ENCODE data around the gene B3GLCT. TPM values are rescaled to one million over a fixed set of nuclear protein-coding genes. Genes with fewer than 3 reads are reported as not detected.

B3GLCT gene
- total RNA-seq, 2 donors from 2014 or later = 5.0 to 6.2 TPM

GRCh38 chr13:31282741-31283455 is 83.1 kb downstream of the B3GLCT start:
- H3K4me3 Mint-ChIP-seq = no peak overlapping the region

GRCh38 chr13:31286930-31287329 is 87.2 kb downstream of the B3GLCT start:
- H3K27me3 Mint-ChIP-seq = no peaks in the 10 kb centered on the region
- no peaks in the 10 kb centered on the region for H3K9me3 ChIP-seq (ENCODE audit: control insufficient read depth, low read length, poor library complexity, severe bottlenecking)
- peaks cover 7% of the 10 kb centered on the region for H3K36me3 Mint-ChIP-seq (ENCODE audit: low read depth)
- H3K4me3 Mint-ChIP-seq = no peak overlapping the region
- no peak for DNase-seq
- no peaks in the 10 kb centered on the region for H3K4me1 Mint-ChIP-seq
- no peak for ATAC-seq
- no peak overlapping the region for H3K27ac Mint-ChIP-seq

More at GRCh38 chr13:31282741-31283455, 83.1 kb downstream of the B3GLCT start:
- H3K9me3 ChIP-seq (ENCODE audit: control insufficient read depth, low read length, poor library complexity, severe bottlenecking) = no peaks in the 10 kb centered on the region
- H3K27me3 Mint-ChIP-seq = no peaks in the 10 kb centered on the region
- no peaks in the 10 kb centered on the region for H3K4me1 Mint-ChIP-seq
- DNase-seq = no peak
- H3K36me3 Mint-ChIP-seq (ENCODE audit: low read depth) = peaks cover 2% of the 10 kb centered on the region
- no peak for ATAC-seq
- no peak overlapping the region for H3K27ac Mint-ChIP-seq

GRCh38 chr13:31301119-31301518 is 101.3 kb downstream of the B3GLCT start:
- no peak for ATAC-seq

GRCh38 chr13:31310356-31310755 is 110.6 kb downstream of the B3GLCT start:
- Mint-ChIP-seq H3K4me1 (no peaks in the 10 kb centered on the region), H3K36me3 (ENCODE audit: low read depth) (peaks cover 5% of the 10 kb centered on the region)

More at GRCh38 chr13:31301119-31301518, 101.3 kb downstream of the B3GLCT start:
- Mint-ChIP-seq H3K4me1 (no peaks in the 10 kb centered on the region), H3K36me3 (ENCODE audit: low read depth) (peaks cover 4% of the 10 kb centered on the region), H3K4me3 (no peak overlapping the region), H3K27me3 (no peaks in the 10 kb centered on the region), H3K27ac (no peak overlapping the region)
- DNase-seq = no peak
- no peaks in the 10 kb centered on the region for H3K9me3 ChIP-seq (ENCODE audit: control insufficient read depth, low read length, poor library complexity, severe bottlenecking)

GRCh38 chr13:31310786-31311185 is 111.0 kb downstream of the B3GLCT start:
- peaks cover 3% of the 10 kb centered on the region for H3K9me3 ChIP-seq (ENCODE audit: control insufficient read depth, low read length, poor library complexity, severe bottlenecking)
- Mint-ChIP-seq H3K4me3 (no peak overlapping the region), H3K36me3 (ENCODE audit: low read depth) (peaks cover 5% of the 10 kb centered on the region), H3K27me3 (no peaks in the 10 kb centered on the region), H3K27ac (no peak overlapping the region), H3K4me1 (no peaks in the 10 kb centered on the region)
- ATAC-seq (no peak), DNase-seq (no peak)

More at GRCh38 chr13:31310356-31310755, 110.6 kb downstream of the B3GLCT start:
- Mint-ChIP-seq H3K27ac (no peak overlapping the region), H3K4me3 (no peak overlapping the region), H3K27me3 (no peaks in the 10 kb centered on the region)
- ATAC-seq (no peak), DNase-seq (no peak)
- H3K9me3 ChIP-seq (ENCODE audit: control insufficient read depth, low read length, poor library complexity, severe bottlenecking) = peaks cover 3% of the 10 kb centered on the region

GRCh38 chr13:31311921-31312320 is 112.1 kb downstream of the B3GLCT start:
- Mint-ChIP-seq H3K27me3 (no peaks in the 10 kb centered on the region), H3K27ac (no peak overlapping the region), H3K4me3 (no peak overlapping the region), H3K4me1 (no peaks in the 10 kb centered on the region), H3K36me3 (ENCODE audit: low read depth) (peaks cover 5% of the 10 kb centered on the region)
- peaks cover 3% of the 10 kb centered on the region for H3K9me3 ChIP-seq (ENCODE audit: control insufficient read depth, low read length, poor library complexity, severe bottlenecking)
- ATAC-seq = no peak
- no peak for DNase-seq

- peaks cover 3% of the 10 kb centered on the region for H3K9me3 ChIP-seq (ENCODE audit: control insufficient read depth, low read length, poor library complexity, severe bottlenecking)
- Mint-ChIP-seq H3K36me3 (ENCODE audit: low read depth) (peaks cover 3% of the 10 kb centered on the region), H3K27ac (no peak overlapping the region), H3K27me3 (no peaks in the 10 kb centered on the region), H3K4me1 (no peaks in the 10 kb centered on the region), H3K4me3 (no peak overlapping the region)
- no peak for DNase-seq
- ATAC-seq = no peak
Measured at GRCh38 chr13:31314961-31315360, 115.2 kb downstream of the B3GLCT start.

- no peak overlapping the region for H3K27ac Mint-ChIP-seq
- no peak overlapping the region for H3K4me3 Mint-ChIP-seq
- H3K36me3 Mint-ChIP-seq (ENCODE audit: low read depth) = no peaks in the 10 kb centered on the region
Measured at GRCh38 chr13:31320946-31321345, 121.2 kb downstream of the B3GLCT start.

GRCh38 chr13:31321457-31321856 is 121.7 kb downstream of the B3GLCT start:
- ATAC-seq = no peak
- no peaks in the 10 kb centered on the region for H3K9me3 ChIP-seq (ENCODE audit: control insufficient read depth, low read length, poor library complexity, severe bottlenecking)
- peaks cover under 1% of the 10 kb centered on the region for H3K36me3 Mint-ChIP-seq (ENCODE audit: low read depth)
- H3K27me3 Mint-ChIP-seq = no peaks in the 10 kb centered on the region
- DNase-seq = no peak
- H3K4me3 Mint-ChIP-seq = no peak overlapping the region
- H3K27ac Mint-ChIP-seq = no peak overlapping the region
- H3K4me1 Mint-ChIP-seq = no peaks in the 10 kb centered on the region

More at GRCh38 chr13:31320946-31321345, 121.2 kb downstream of the B3GLCT start:
- Mint-ChIP-seq H3K4me1 (no peaks in the 10 kb centered on the region), H3K27me3 (no peaks in the 10 kb centered on the region)
- no peak for ATAC-seq
- DNase-seq = no peak
- H3K9me3 ChIP-seq (ENCODE audit: control insufficient read depth, low read length, poor library complexity, severe bottlenecking) = no peaks in the 10 kb centered on the region

GRCh38 chr13:31322026-31322425 is 122.3 kb downstream of the B3GLCT start:
- Mint-ChIP-seq H3K27ac (no peak overlapping the region), H3K4me1 (no peaks in the 10 kb centered on the region), H3K36me3 (ENCODE audit: low read depth) (peaks cover 2% of the 10 kb centered on the region), H3K27me3 (no peaks in the 10 kb centered on the region), H3K4me3 (no peak overlapping the region)
- no peak for ATAC-seq
- no peaks in the 10 kb centered on the region for H3K9me3 ChIP-seq (ENCODE audit: control insufficient read depth, low read length, poor library complexity, severe bottlenecking)
- DNase-seq = no peak

GRCh38 chr13:31322702-31323405 is 123.1 kb downstream of the B3GLCT start:
- H3K27me3 Mint-ChIP-seq = no peaks in the 10 kb centered on the region
- H3K9me3 ChIP-seq (ENCODE audit: control insufficient read depth, low read length, poor library complexity, severe bottlenecking) = no peaks in the 10 kb centered on the region
- ATAC-seq (no peak), DNase-seq (no peak)
- no peaks in the 10 kb centered on the region for H3K4me1 Mint-ChIP-seq
- H3K27ac Mint-ChIP-seq = no peak overlapping the region
- peaks cover 2% of the 10 kb centered on the region for H3K36me3 Mint-ChIP-seq (ENCODE audit: low read depth)
- no peak overlapping the region for H3K4me3 Mint-ChIP-seq

- H3K27ac Mint-ChIP-seq = peak overlapping the region; percentile 34
- peaks cover 6% of the 10 kb centered on the region for H3K36me3 Mint-ChIP-seq (ENCODE audit: low read depth)
- no peaks in the 10 kb centered on the region for H3K4me1 Mint-ChIP-seq
- no peak for DNase-seq
- H3K4me3 Mint-ChIP-seq = no peak overlapping the region
- no peaks in the 10 kb centered on the region for H3K27me3 Mint-ChIP-seq
- no peaks in the 10 kb centered on the region for H3K9me3 ChIP-seq (ENCODE audit: control insufficient read depth, low read length, poor library complexity, severe bottlenecking)
- ATAC-seq = no peak
Measured at GRCh38 chr13:31327182-31327860, 127.5 kb downstream of the B3GLCT start.

GRCh38 chr13:31328549-31329235 is 128.9 kb downstream of the B3GLCT start:
- no peak for DNase-seq
- H3K9me3 ChIP-seq (ENCODE audit: control insufficient read depth, low read length, poor library complexity, severe bottlenecking) = no peaks in the 10 kb centered on the region
- peaks cover 6% of the 10 kb centered on the region for H3K36me3 Mint-ChIP-seq (ENCODE audit: low read depth)
- no peaks in the 10 kb centered on the region for H3K4me1 Mint-ChIP-seq
- no peak overlapping the region for H3K27ac Mint-ChIP-seq
- H3K27me3 Mint-ChIP-seq = no peaks in the 10 kb centered on the region
- ATAC-seq = no peak
- no peak overlapping the region for H3K4me3 Mint-ChIP-seq
